ENCODE data around the gene DIPK1B.
A peak's percentile ranks its signal among the peaks of the same experiment; 100 is the strongest.

DIPK1B gene

GRCh38 chr9:136671646-136672430, 40.5 kb upstream of the DIPK1B start (continued):
- TF ChIP-seq ZNF473 (tag by site-specific recombination; IDR thresholded peaks at IDR 0.05), result no peak
- peak; percentile 82 for TF ChIP-seq PATZ1 (tag by site-specific recombination; IDR thresholded peaks at IDR 0.05)
- TF ChIP-seq IKZF3 (tag by site-specific recombination; IDR thresholded peaks at IDR 0.05), result peak; percentile 25; the same call in 1 of the 2 replicates
- TF ChIP-seq ZNF521 (tag by site-specific recombination; IDR thresholded peaks at IDR 0.05), result no peak
- TF ChIP-seq ZNF624 (tag by site-specific recombination; IDR thresholded peaks at IDR 0.05), result no peak
- no peak for TF ChIP-seq TSHZ1 (tag by site-specific recombination; IDR thresholded peaks at IDR 0.05; ENCODE audit: borderline replicate concordance)

- Histone ChIP-seq H3K27ac (ENCODE audit: extremely low read depth, low read depth, low read length) (0 out of 2 replicates have a peak overlapping the region, but pooled peaks have one; percentile 9), H3K9me3 (ENCODE audit: control insufficient read depth, insufficient read depth, low read depth, low read length) (no peaks in the 10 kb centered on the region), H3K4me1 (ENCODE audit: control insufficient read depth, insufficient read depth, low read length) (no peaks in the 10 kb centered on the region), H3K36me3 (ENCODE audit: control insufficient read depth in 2 of 2, insufficient read depth in 1 of 2, low read length in 2 of 2) (peaks cover 0 to 26% of the 10 kb centered on the region in 2 experiments; a peak in 1 of 3 replicates), H3K4me3 (ENCODE audit: low read depth, low read length) (no peak overlapping the region)
- TF ChIP-seq GLIS1 (tag by site-specific recombination; IDR thresholded peaks at IDR 0.05), result peak; percentile 73
- 0 out of 2 replicates have a peak, but pooled peaks have one; percentile 1 for TF ChIP-seq BCL11B (tag by site-specific recombination; IDR thresholded peaks at IDR 0.05; ENCODE audit: low read depth)
- TF ChIP-seq PATZ1 (tag by site-specific recombination; IDR thresholded peaks at IDR 0.05), result peak; percentile 81
- TF ChIP-seq ZNF596 (tag by site-specific recombination; IDR thresholded peaks at IDR 0.05), result no peak
- peak; percentile 79 for TF ChIP-seq GLIS2 (tag by site-specific recombination; IDR thresholded peaks at IDR 0.05)
- TF ChIP-seq ZNF785 (tag by site-specific recombination; IDR thresholded peaks at IDR 0.05), result no peak
- ChIA-PET POLR2A (interaction anchor here (0.6 to 2.5 kb wide), 6 partner anchors 10 to 528 kb away, joined by 3 to 18 read pairs (median 6); partner anchors contain the start of genes AGPAT2 and TPRN), CTCF (interaction anchor here (0.7 to 3.4 kb wide), 20 partner anchors 10 to 347 kb away, joined by 3 to 60 read pairs (median 7); partner anchors contain the start of gene AGPAT2)
Observed at GRCh38 chr9:136672431-136673087, 39.8 kb upstream of the DIPK1B start.

Data from HEK293 (cell line).